AG08396 (cell line): Measurements from ENCODE around the gene CEBPE.

Experiments used
- DNase-seq: peaks from one replicate; pipeline ENCODE4 v3.0.0; 2012; ENCODE audit warnings: low spot score, mixed read lengths

Gene CEBPE

DNA sequence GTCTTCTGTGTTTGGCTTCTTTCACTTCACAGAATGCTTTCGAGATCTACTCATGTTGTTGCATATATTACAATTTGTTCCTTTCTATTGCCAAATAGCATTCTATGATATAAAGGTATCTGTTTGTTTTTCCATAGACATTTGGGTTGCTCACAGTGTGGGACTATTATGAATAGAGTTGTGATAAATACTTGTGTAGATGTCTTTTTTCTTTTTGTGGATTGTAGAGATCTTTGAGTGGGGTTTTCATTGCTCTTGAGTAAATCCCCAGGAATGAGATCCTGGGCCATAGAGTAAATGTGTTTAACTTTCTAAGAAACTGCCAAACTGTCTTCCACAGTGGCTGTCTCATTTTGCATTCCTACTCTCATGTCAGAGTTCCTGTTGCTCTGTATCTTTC lies 24.9 kb upstream of the CEBPE start:
- no peak for DNase-seq

DNA sequence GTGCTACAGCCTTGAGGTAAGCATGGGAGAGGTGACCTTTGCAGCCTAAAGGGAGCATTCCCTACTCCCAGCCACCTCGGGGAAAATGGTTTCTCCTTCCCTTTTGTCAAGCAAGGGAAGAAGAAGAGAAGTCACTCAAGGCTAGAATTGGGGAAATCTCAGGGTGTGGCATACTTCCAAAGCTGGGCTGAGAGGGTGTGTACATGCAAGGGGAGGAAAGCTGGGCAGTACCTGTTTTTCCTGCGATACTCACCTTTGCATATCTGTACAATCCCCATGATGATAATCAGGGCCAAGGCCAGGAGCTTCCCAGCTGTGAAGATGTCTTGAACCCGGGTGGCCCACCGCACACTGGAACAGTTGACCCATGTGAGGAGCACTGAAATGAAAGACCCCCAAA lies 23.8 kb upstream of the CEBPE start:
- DNase-seq, result no peak

DNA sequence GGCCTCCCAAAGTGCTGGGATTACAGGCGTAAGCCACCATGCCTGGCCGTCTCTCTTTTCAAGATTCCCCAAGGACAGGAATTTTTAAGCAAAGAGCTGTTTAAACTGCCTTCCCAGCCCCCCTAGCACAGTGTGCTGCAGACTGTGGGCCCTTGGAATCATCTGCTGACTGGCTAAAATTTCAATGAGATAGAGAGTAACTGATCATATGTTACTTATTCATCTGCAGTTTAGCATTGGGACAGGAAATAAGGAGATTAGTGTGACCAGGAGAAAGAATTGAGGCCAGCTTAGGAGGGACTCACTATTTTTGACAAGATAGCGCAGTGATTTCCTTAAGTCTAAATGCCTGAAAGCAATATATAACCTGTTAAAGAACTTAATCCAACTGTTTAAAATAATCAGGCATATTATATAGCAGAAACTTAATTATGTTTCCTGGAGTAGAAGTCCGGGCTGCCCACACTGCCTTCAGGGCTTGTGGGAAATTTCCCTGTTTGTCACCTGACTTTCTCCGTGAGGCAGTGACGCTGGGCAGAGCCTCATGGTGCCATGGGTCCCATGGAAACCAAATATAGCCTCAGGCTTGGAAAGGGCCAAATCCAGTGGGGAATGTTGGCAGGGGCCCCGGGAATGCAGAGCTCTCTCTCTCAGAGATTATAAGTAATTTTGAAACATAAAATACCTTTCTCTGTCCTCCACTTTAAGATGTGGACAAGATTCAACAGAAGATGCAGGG lies 22.8 kb upstream of the CEBPE start:
- DNase-seq, result peak; percentile 65

GRCh38 chr14:23140371-23140770 lies 21.3 kb upstream of the CEBPE start:
- no peak for DNase-seq

GRCh38 chr14:23139874-23140273 lies 20.8 kb upstream of the CEBPE start:
- no peak for DNase-seq

GRCh38 chr14:23137813-23138535 lies 18.9 kb upstream of the CEBPE start:
- no peak for DNase-seq

- DNase-seq, result no peak
These were observed 18.2 kb upstream of the CEBPE start for GRCh38 chr14:23137192-23137812.

- DNase-seq, result no peak
These were observed 17.6 kb upstream of the CEBPE start for GRCh38 chr14:23136566-23137133.

DNA sequence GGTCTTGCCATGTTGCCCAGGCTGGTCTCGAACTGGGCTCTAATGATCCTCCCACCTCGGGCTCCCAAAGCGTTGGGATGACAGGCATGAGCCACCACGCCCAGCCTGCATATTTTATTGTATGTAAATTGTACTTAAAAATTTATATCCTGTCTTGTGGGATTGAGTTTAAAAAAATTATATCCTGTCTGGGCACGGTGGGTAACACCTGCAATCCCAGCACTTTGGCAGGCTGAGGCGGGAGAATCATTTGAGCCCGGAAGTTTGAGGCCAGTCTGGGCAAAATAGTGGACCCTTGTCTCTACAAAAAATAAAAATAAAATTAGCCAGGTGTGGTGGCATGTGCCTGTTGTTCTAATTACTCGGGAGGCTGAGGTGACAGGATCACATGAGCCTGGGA lies 13.9 kb upstream of the CEBPE start:
- DNase-seq, result no peak

- no peak for DNase-seq
These were observed 12.4 kb upstream of the CEBPE start for GRCh38 chr14:23131482-23131881.

- no peak for DNase-seq
These were observed 11.8 kb upstream of the CEBPE start for GRCh38 chr14:23130871-23131270.

- DNase-seq, result no peak
These were observed 10.8 kb upstream of the CEBPE start for GRCh38 chr14:23129759-23130316.

- DNase-seq, result no peak
These were observed 10.1 kb upstream of the CEBPE start for GRCh38 chr14:23128969-23129758.

DNA sequence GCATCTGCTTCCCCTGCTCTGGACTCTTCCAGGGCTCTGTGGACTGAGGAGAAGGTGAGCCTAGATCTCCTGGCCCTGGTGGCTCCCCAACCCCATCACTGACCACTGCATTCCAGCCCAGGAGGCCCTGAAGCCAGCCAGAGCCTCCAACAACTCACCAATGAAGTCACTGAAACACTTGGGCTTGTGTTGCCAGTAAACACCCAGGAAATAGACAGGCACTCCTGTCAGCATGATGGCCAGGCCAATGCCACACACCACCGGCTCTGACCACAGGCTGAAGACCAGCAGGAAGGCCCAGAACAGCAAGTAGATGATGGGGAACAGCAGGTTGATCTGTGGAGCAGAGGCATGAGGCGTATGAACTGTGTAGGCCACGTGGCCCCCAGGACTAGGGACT lies 8.8 kb upstream of the CEBPE start:
- DNase-seq, result no peak

DNA sequence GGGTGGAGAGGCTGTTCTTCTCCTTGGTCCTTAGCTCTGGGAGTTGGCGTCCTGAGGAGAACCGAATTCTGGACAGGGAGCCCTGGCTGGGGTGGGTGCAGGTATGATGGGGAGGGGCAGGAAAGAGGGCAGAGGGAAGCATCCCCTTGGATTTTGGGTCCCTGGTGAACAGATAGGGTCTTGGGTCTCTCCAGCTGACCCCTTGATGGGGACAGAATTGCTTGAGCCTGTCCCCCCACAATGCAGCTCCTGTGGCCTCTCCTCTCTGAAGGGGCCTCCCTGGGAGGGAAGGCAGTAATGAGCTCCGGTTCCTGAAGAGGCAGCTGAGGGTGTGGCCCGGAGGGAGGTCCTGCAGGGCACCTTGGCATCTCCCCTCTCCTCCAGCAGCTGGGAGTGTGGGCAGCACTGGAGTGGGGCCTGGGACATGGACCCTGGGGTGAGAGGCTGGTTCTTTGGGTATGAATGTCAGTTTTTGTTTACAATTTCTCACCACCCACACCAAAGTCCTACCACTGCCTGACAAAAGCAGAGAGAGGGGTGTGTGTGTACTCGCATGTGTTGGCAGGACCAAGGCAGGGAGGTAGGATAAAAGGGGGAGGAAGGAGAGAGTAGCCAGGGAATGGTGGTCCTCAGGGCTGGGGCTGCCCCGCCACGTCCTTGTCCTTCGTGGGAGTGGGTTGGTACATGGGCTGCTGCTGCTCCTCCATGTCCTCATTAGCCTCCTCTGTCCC lies 7.7 kb upstream of the CEBPE start:
- no peak for DNase-seq

DNA sequence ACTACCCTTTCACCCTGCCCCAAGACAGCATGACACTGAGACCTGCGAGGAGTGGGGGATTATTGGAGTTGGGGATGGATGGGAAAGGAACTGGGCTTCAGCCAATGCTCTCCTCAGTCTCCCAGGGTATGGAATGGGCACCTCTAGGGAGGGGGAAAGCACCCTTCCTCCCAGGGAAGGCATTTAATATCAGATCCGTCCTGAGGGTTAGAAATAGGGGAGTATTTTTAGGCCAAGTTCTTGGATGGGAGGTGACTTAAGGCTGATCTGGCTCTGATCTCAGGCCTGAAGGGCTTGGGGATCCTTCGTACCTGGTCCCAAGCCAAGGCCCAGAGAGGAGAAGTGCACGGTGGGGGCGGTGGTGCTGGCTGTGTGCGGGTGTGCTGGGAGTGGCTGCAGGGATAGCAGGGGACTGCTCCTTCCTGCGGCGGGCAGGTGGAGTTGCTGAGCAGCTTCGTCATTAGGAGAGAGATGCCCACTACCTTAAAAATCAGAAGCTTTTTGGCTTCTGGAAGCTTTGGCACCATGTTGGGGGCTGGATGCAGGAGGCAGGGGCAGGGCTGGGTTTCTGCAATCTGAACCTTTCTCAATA lies 7.0 kb upstream of the CEBPE start:
- DNase-seq, result no peak

DNA sequence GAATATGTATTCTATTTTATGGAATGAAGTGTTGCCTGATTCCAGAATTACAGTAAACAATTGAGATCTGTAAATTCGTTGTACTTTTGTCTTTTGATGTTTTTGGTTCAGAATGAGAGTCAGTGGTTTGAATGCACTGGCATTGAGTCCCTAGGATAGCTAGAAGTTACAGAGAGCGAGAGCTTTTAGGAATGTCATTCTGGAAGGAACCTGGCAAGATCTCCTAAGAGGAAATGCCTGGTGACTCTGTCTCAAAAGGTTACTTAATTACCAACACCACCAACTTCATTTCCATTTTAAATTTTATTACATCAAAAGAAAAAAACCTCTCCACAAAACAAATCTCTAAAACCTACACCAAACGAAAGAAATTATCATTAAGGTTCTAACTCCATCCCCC lies 6.0 kb upstream of the CEBPE start:
- DNase-seq, result no peak

DNA sequence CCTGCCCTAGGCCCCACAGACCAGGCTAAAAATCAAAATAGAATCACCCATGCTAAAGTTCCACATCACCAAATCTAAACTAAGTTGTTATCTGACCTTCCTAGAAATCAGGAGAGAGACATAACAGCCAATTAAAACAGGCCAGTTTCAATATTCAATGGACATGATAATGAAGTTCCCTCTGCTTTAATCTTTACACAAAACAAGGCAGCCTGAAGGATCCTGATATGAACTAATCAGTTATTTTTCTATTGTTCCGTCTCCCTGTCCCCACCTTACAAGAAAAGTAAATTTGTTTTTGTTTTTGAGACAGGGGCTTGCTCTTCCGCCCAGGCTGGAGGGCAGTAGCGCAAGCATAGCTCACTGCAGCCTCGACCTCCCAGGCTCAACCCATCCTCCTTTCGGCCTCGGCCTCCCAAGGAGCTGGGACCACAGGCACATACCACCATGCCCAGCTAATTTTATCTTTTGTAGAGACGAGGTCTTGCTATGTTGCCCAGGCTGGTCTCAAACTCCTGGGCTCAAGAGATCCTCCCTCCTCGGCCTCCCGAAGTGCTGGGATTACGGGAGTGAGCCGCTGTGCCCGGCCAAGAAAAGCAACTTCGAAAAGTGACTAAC lies 5.4 kb upstream of the CEBPE start:
- no peak for DNase-seq

DNA sequence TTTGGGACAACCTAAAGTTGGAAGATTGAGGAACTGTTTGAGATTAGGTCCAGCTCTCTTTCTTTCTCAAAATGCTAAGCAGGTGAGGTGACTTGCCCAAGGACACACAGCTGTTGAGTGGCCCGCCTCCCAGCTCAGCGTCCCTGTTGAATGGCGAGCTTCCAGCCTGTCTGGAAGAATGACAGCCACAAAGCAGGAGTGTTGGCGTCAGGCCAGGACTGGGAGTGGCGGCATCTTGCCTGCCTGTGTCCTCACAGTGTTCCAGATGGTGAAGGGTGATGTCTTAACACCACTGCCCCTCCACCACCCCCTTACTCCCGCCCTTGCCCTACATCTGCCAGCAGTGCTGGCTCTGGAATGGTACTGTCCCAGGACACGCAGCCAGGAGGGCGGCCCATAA lies 4.4 kb upstream of the CEBPE start:
- DNase-seq, result no peak

- DNase-seq, result no peak
These were observed 3.0 kb upstream of the CEBPE start for GRCh38 chr14:23122086-23122485.
